Common myeloid progenitor, CD34-positive (primary cell): ENCODE measurements around the gene CAPN14.
A peak's percentile ranks its signal among the peaks of the same experiment; 100 is the strongest.

Source experiments
- CTCF ChIA-PET: fragments of 350-600 bp; sonication (Branson Sonifier 250); formaldehyde crosslinking; loops from one replicate; lab custom pipeline; 2021; ENCODE audit warnings: antibody characterized with exemption; lab: Charles Lee
- POLR2A ChIA-PET: fragments of 350-600 bp; sonication (Branson Sonifier 250); formaldehyde crosslinking; loops from one replicate; lab custom pipeline; 2021; ENCODE audit warnings: antibody characterized with exemption; lab: Charles Lee
- DNase-seq, 3 donors: peaks; one replicate each; pipeline versions ENCODE4 v3.0.0 to v3.0.0-alpha.2; 2013
- H3K27ac ChIP-seq, 2 experiments: 1 replicate in 1 of 2; 2 replicates in 1 of 2; pipeline ENCODE4 v1.7.0; 2013; ENCODE audit warnings: inconsistent platforms in 2 of 2, low read length in 2 of 2, mild to moderate bottlenecking in 2 of 2, low read depth in 1 of 2, moderate library complexity in 1 of 2; ENCODE audit not compliant: severe bottlenecking in 2 of 2, insufficient read depth in 1 of 2, poor library complexity in 1 of 2
- H3K27me3 ChIP-seq, 5 experiments: replicated peaks in 2 of 5; 1 replicate in 3 of 5; 2 replicates in 2 of 5; pipeline versions ENCODE4 v1.6.1 to v1.7.0; 2013; ENCODE audit warnings: low read length in 4 of 5, mild to moderate bottlenecking in 2 of 5, moderate library complexity in 2 of 5, inconsistent platforms in 1 of 5; ENCODE audit not compliant: insufficient read depth in 5 of 5, control insufficient read depth in 4 of 5
- H3K36me3 ChIP-seq, 4 experiments: 1 replicate in 2 of 4; 2 replicates in 2 of 4; pipeline versions ENCODE4 v1.6.1 to v1.7.0; 2013; ENCODE audit warnings: low read length in 3 of 4, control low read depth in 1 of 4, mild to moderate bottlenecking in 1 of 4; ENCODE audit not compliant: control insufficient read depth in 4 of 4, insufficient read depth in 4 of 4
- H3K4me1 ChIP-seq, 4 experiments: 1 replicate in 3 of 4; 2 replicates in 1 of 4; pipeline versions ENCODE4 v1.6.1 to v1.7.1; 2013; ENCODE audit warnings: low read length in 3 of 4, mild to moderate bottlenecking in 3 of 4, control low read depth in 1 of 4, inconsistent platforms in 1 of 4, moderate library complexity in 1 of 4; ENCODE audit not compliant: control insufficient read depth in 4 of 4, insufficient read depth in 4 of 4; ENCODE audit errors: control extremely low read depth in 1 of 4
- H3K4me3 ChIP-seq, 7 experiments: 1 replicate in 4 of 7; 2 replicates in 3 of 7; pipeline versions ENCODE4 v1.5.1 to v1.7.0; 2013; ENCODE audit warnings: mild to moderate bottlenecking in 7 of 7, low read length in 6 of 7, moderate library complexity in 6 of 7, inconsistent platforms in 2 of 7, low read depth in 2 of 7, control low read depth in 1 of 7; ENCODE audit not compliant: insufficient read depth in 4 of 7, control insufficient read depth in 1 of 7; ENCODE audit errors: extremely low read depth in 1 of 7
- H3K9me3 ChIP-seq, 5 experiments: 1 replicate in 4 of 5; 2 replicates in 1 of 5; pipeline versions ENCODE4 v1.6.1 to v1.7.1; 2013; ENCODE audit warnings: low read length in 4 of 5, mild to moderate bottlenecking in 2 of 5, inconsistent platforms in 1 of 5, low read depth in 1 of 5, moderate library complexity in 1 of 5; ENCODE audit not compliant: control insufficient read depth in 4 of 5, insufficient read depth in 2 of 5; ENCODE audit errors: control extremely low read depth in 1 of 5
- WGBS: methylation state at CpG from one replicate; pipeline ENCODE4 v1.1.5; 2013; ENCODE audit not compliant: insufficient coverage; 5-methylcytosine and 5-hydroxymethylcytosine counted together

Gene CAPN14

GRCh38 chr2:31237348-31238017 is 20.2 kb upstream of the CAPN14 start:
- CTCF ChIA-PET = interaction anchor here (0.6 to 1.0 kb wide), 3 partner anchors 14 to 96 kb away, joined by 3 to 4 read pairs (median 3); no protein-coding TSS in a partner anchor
- peaks cover 0 to 48% (median 38%) of the 10 kb centered on the region in 4 experiments for H3K4me1 ChIP-seq
- POLR2A ChIA-PET = no interaction called here

GRCh38 chr2:31236433-31237205 is 19.3 kb upstream of the CAPN14 start:
- no peaks in the 10 kb centered on the region for H3K36me3 ChIP-seq
- H3K4me3 ChIP-seq = no peak overlapping the region
- no peak overlapping the region for H3K27ac ChIP-seq
- DNase-seq = no peak
- 92% methylated on average over 4 of the region's 7 CpGs for WGBS
- peaks cover 0 to 45% (median 36%) of the 10 kb centered on the region in 4 experiments for H3K4me1 ChIP-seq
- H3K9me3 ChIP-seq = no peaks in the 10 kb centered on the region
- H3K27me3 ChIP-seq = no peaks in the 10 kb centered on the region
- POLR2A ChIA-PET = no interaction called here
- CTCF ChIA-PET = interaction anchor here (0.6 to 2.1 kb wide), 4 partner anchors 13 to 97 kb away, joined by 3 to 6 read pairs (median 4); no protein-coding TSS in a partner anchor

More at GRCh38 chr2:31237348-31238017, 20.2 kb upstream of the CAPN14 start:
- DNase-seq = no peak
- H3K36me3 ChIP-seq = no peaks in the 10 kb centered on the region
- 94% methylated on average over 3 of the region's 9 CpGs for whole genome bisulfite sequencing
- no peaks in the 10 kb centered on the region for H3K9me3 ChIP-seq
- H3K27me3 ChIP-seq = no peaks in the 10 kb centered on the region
- H3K27ac ChIP-seq = no peak overlapping the region
- no peak overlapping the region for H3K4me3 ChIP-seq

- H3K27ac ChIP-seq = no peak overlapping the region
- WGBS = 88% methylated on average over 4 of the region's 4 CpGs
- H3K36me3 ChIP-seq = no peaks in the 10 kb centered on the region
- ChIA-PET CTCF (interaction anchor here (0.8 to 2.1 kb wide), 3 partner anchors 9 to 98 kb away, joined by 3 to 7 read pairs (median 6); no protein-coding TSS in a partner anchor), POLR2A (no interaction called here)
- H3K4me1 ChIP-seq = peaks cover 0 to 42% (median 32%) of the 10 kb centered on the region in 4 experiments
- H3K9me3 ChIP-seq = no peaks in the 10 kb centered on the region
- peak in 2 of 3 donors; percentile 47 to 61 for DNase-seq
- peak overlapping the region in 1 of 7 experiments; percentile 24 for H3K4me3 ChIP-seq
- no peaks in the 10 kb centered on the region for H3K27me3 ChIP-seq
These were observed 18.2 kb upstream of the CAPN14 start for GRCh38 chr2:31235504-31235902.

- Histone ChIP-seq H3K4me3 (peak overlapping the region; percentile 48 to 82 (median 66)), H3K27me3 (no peaks in the 10 kb centered on the region), H3K27ac (no peak overlapping the region), H3K4me1 (peaks cover 0 to 36% (median 26%) of the 10 kb centered on the region in 4 experiments), H3K36me3 (no peaks in the 10 kb centered on the region), H3K9me3 (no peaks in the 10 kb centered on the region)
- WGBS = 69% methylated on average over 15 of the region's 17 CpGs
- DNase-seq = no peak
- CTCF ChIA-PET = interaction anchor here (0.8 to 2.1 kb wide), 4 partner anchors 8 to 99 kb away, joined by 3 to 7 read pairs (median 4); no protein-coding TSS in a partner anchor
- POLR2A ChIA-PET = no interaction called here
These were observed 17.6 kb upstream of the CAPN14 start for GRCh38 chr2:31234683-31235503.

- peak; percentile 85 to 95 (median 93) for DNase-seq
- no peaks in the 10 kb centered on the region for H3K36me3 ChIP-seq
- peaks cover 0 to 27% (median 18%) of the 10 kb centered on the region in 4 experiments for H3K4me1 ChIP-seq
- WGBS = 2% methylated on average over 67 of the region's 74 CpGs
- CTCF ChIA-PET = interaction anchor here (0.7 to 2.1 kb wide), 6 partner anchors 11 to 100 kb away, joined by 3 to 7 read pairs (median 4); no protein-coding TSS in a partner anchor
- H3K4me3 ChIP-seq = peak within 1 kb of the TSS; percentile 48 to 82 (median 66)
- H3K27ac ChIP-seq = no peak within 1 kb of the TSS
- H3K9me3 ChIP-seq = no peaks in the 10 kb centered on the region
- POLR2A ChIA-PET = interaction anchor here (0.8 kb wide), 1 partner anchor 11 kb away, joined by 3 read pairs; no protein-coding TSS in a partner anchor
- no peaks in the 10 kb centered on the region for H3K27me3 ChIP-seq
These were observed 16.7 kb upstream of the CAPN14 start, which contains the start of gene EHD3 for GRCh38 chr2:31233741-31234682. Gene EHD3 (plus strand): TSS chr2:31234152. CDS start chr2:31234622, 470 bp downstream.

GRCh38 chr2:31233231-31233630 is 15.9 kb upstream of the CAPN14 start:
- ChIA-PET CTCF (interaction anchor here (0.7 to 1.5 kb wide), 3 partner anchors 10 to 100 kb away, joined by 3 to 5 read pairs (median 4); no protein-coding TSS in a partner anchor), POLR2A (no interaction called here)
- 100% methylated on average over 1 of the region's 1 CpG for WGBS
- Histone ChIP-seq H3K27me3 (no peaks in the 10 kb centered on the region), H3K36me3 (no peaks in the 10 kb centered on the region), H3K4me3 (peak overlapping the region in 6 of 7 experiments; percentile 37 to 82 (median 70)), H3K4me1 (peaks cover 0 to 27% (median 18%) of the 10 kb centered on the region in 4 experiments), H3K27ac (no peak overlapping the region), H3K9me3 (no peaks in the 10 kb centered on the region)
- no peak for DNase-seq
